Endothelial cell of umbilical vein (primary cell): ENCODE results near the gene BMP8B. TPM values are rescaled to one million over a fixed set of nuclear protein-coding genes. Genes with fewer than 3 reads are reported as not detected.

ENCODE experiments used
- BruUV-seq: library from RNA; stranded (reverse); fragments of 400-500 nt; replicated peaks from 2 replicates; lab custom pipeline; 2021; lab: Mats Ljungman, UMichigan
- CTCF ChIA-PET: fragments of 300-600, 350-600 bp; sonication (Branson Sonifier 250); formaldehyde crosslinking; loops from one replicate; lab custom pipeline; 2021; ENCODE audit warnings: antibody characterized with exemption, inconsistent platforms; lab: Charles Lee
- POLR2A ChIA-PET: fragments of 300-600, 350-600 bp; sonication (Branson Sonifier 250); formaldehyde crosslinking; loops from one replicate; lab custom pipeline; 2021; ENCODE audit warnings: antibody characterized with exemption, inconsistent platforms; lab: Charles Lee
- DNase-seq: peaks from one replicate; pipeline ENCODE4 v3.0.0-alpha.2; 2011; ENCODE audit warnings: low read depth, low spot score
- FAIRE-seq: peaks from 2 replicates; lab custom pipeline; 2011; peaks lifted over from hg19 to GRCh38; lab: Jason Lieb, UNC
- H2AFZ ChIP-seq: 2 replicates; pipeline ENCODE4 v1.6.0; 2012; ENCODE audit warnings: low read depth, low read length, control low read depth, inconsistent platforms
- H3K27ac ChIP-seq: 2 replicates; pipeline ENCODE4 v1.5.1; 2011; ENCODE audit warnings: low read depth, mild to moderate bottlenecking, control low read depth, low read length, moderate library complexity; ENCODE audit not compliant: insufficient read depth
- H3K27me3 ChIP-seq, 2 experiments: 2 replicates each; pipeline versions ENCODE4 v1.6.0 to v1.6.1; 2011; ENCODE audit warnings: low read length in 2 of 2, mixed read lengths in 1 of 2; ENCODE audit not compliant: control insufficient read depth in 2 of 2, insufficient read depth in 2 of 2
- H3K36me3 ChIP-seq, 2 experiments: 2 replicates in 1 of 2; 3 replicates in 1 of 2; pipeline ENCODE4 v1.5.1; 2011; ENCODE audit warnings: low read length in 2 of 2, mild to moderate bottlenecking in 1 of 2, moderate library complexity in 1 of 2; ENCODE audit not compliant: control insufficient read depth in 2 of 2, insufficient read depth in 2 of 2; ENCODE audit errors: extremely low read depth in 1 of 2
- H3K4me1 ChIP-seq: 3 replicates; pipeline ENCODE4 v1.5.1; 2011; ENCODE audit warnings: mild to moderate bottlenecking, low read length; ENCODE audit not compliant: control insufficient read depth, insufficient read depth; ENCODE audit errors: extremely low read depth
- H3K4me2 ChIP-seq: 2 replicates; pipeline ENCODE4 v1.6.1; 2011; ENCODE audit warnings: low read length, control low read depth, mixed read lengths; ENCODE audit not compliant: insufficient read depth
- H3K4me3 ChIP-seq, 3 experiments: fragments of 200-600 bp in 1 of 3; sonication (generic), shearing (Covaris generic) in 1 of 3; replicated peaks in 1 of 3; 2 replicates each; pipeline ENCODE4 v1.5.1; 2011 to 2016; ENCODE audit warnings: control low read depth in 3 of 3, low read length in 3 of 3, mild to moderate bottlenecking in 2 of 3, inconsistent platforms in 1 of 3, low read depth in 1 of 3, moderate library complexity in 1 of 3; ENCODE audit not compliant: insufficient read depth in 1 of 3
- H3K79me2 ChIP-seq: 2 replicates; pipeline ENCODE4 v1.6.0; 2012; ENCODE audit warnings: low read length, inconsistent platforms; ENCODE audit not compliant: control insufficient read depth, insufficient read depth
- H3K9ac ChIP-seq: replicated peaks from 2 replicates; pipeline ENCODE3; 2011; ENCODE audit warnings: low read length, control low read depth; ENCODE audit not compliant: insufficient read depth; ENCODE audit errors: extremely low read depth
- H3K9me1 ChIP-seq: replicated peaks from 3 replicates; pipeline ENCODE4 v1.6.0; 2011; ENCODE audit warnings: mild to moderate bottlenecking, low read length; ENCODE audit not compliant: control insufficient read depth, insufficient read depth; ENCODE audit errors: extremely low read depth
- H3K9me3 ChIP-seq: replicated peaks from 2 replicates; pipeline ENCODE4 v1.5.1; 2012; ENCODE audit warnings: low read length, inconsistent platforms; ENCODE audit not compliant: control insufficient read depth, insufficient read depth
- H4K20me1 ChIP-seq: replicated peaks from 2 replicates; pipeline ENCODE3; 2011; ENCODE audit warnings: mild to moderate bottlenecking, low read length; ENCODE audit not compliant: control insufficient read depth, insufficient read depth; ENCODE audit errors: extremely low read depth
- GATA2 ChIP-seq: IDR thresholded peaks from 2 replicates; pipeline ENCODE4 v1.7.0; 2011; ENCODE audit warnings: low read depth, mild to moderate bottlenecking, moderate library complexity, mixed read lengths, low read length; ENCODE audit not compliant: insufficient read length, insufficient read depth
- JUN ChIP-seq: IDR thresholded peaks from 2 replicates; pipeline ENCODE4 v1.6.1; 2011; ENCODE audit warnings: borderline replicate concordance, low read depth; ENCODE audit not compliant: insufficient read length, insufficient read depth
- POLR2A ChIP-seq: IDR thresholded peaks from 2 replicates; pipeline ENCODE4 v1.6.1; 2012; ENCODE audit warnings: low read depth, mild to moderate bottlenecking, control low read depth, low read length
- POLR2AphosphoS5 ChIP-seq: IDR thresholded peaks from 2 replicates; pipeline ENCODE4 v1.6.1; 2012; ENCODE audit warnings: low read depth, mild to moderate bottlenecking, control low read depth, low read length, moderate library complexity; ENCODE audit not compliant: insufficient read depth
- dilution Hi-C: fragments of 300-500 bp; cut with MboI; formaldehyde crosslinking; loops from one replicate; pipeline ENCODE4 v1.15.0; 2019; ENCODE audit warnings: low sequenced_read_pairs; ENCODE audit not compliant: extremely low pct_ligation_motif_present
- intact Hi-C: fragments of 100-400 bp; cut with micrococcal nuclease; formaldehyde crosslinking; loops from one replicate; pipeline ENCODE4 v1.10.0; 2022
- polyA plus RNA-seq, 4 experiments: library from polyadenylated mRNA; depleted of rRNA in 3 of 4; stranded (reverse) in 3 of 4; unstranded in 1 of 4; fragments of >200 nt; gene quantifications; 2 replicates each; pipeline versions ENCODE4 v1.2.1 to v1.2.3, GENCODE V29; 2011 to 2012; ENCODE audit warnings: missing spikeins in 1 of 4
- total RNA-seq: library from RNA; stranded (reverse); gene quantifications from 2 replicates; pipeline ENCODE4 v1.2.3, GENCODE V29; 2021
- TF ChIP-seq, protein P1 (sequence below), 2 donors: IDR thresholded peaks; 1 replicate in 1 of 2; 2 replicates in 1 of 2; pipeline ENCODE4 v1.5.1; 2011; ENCODE audit warnings: low read length in 2 of 2, mild to moderate bottlenecking in 2 of 2, moderate library complexity in 2 of 2, control low read depth in 1 of 2, inconsistent platforms in 1 of 2, low read depth in 1 of 2; ENCODE audit not compliant: insufficient read depth in 1 of 2; ENCODE audit errors: extremely low read depth in 1 of 2
- TF ChIP-seq, protein P2 (sequence below): IDR thresholded peaks from 2 replicates; pipeline ENCODE4 v1.6.1; 2011; ENCODE audit not compliant: insufficient read depth, insufficient read length

The BMP8B gene
- total and polyA plus RNA-seq, 2 donors (not counting 3 experiments of a cell fraction or from before 2014, with no cell fraction given) = 0.07 TPM; not detected in 1

DNA sequence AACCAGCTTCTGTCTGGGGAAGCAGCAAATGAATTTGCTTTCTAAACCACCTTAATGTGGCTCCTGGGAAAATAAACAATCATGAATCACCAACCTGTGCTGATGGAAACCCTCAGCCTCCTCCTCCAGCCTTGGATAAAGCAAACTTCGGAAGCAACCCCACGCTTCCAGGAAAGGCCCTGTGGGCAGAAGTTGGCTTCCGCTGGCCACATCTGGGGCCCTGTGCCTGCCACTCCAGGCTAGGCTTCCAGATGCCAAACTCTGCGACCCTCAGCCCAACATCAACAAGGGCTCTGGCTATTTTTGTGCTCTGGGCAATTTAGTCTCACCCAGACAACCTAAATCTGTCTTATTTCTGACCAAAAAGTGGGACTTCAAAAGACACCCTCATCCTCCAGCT lies 11.4 kb downstream of the BMP8B start:
- dilution Hi-C loops = no loop called here
- Histone ChIP-seq H3K27me3 (peaks cover 0 to 3% of the 10 kb centered on the region in 2 experiments), H3K9me3 (no peaks in the 10 kb centered on the region), H4K20me1 (no peaks in the 10 kb centered on the region), H3K4me2 (no peak overlapping the region), H3K9me1 (no peaks in the 10 kb centered on the region), H3K27ac (no peak overlapping the region), H3K79me2 (no peaks in the 10 kb centered on the region), H3K4me3 (no peak overlapping the region), H3K4me1 (no peaks in the 10 kb centered on the region), H3K36me3 (no peaks in the 10 kb centered on the region), H3K9ac (no peak overlapping the region), H2AFZ (no peak overlapping the region)
- FAIRE-seq = no peak
- POLR2A ChIA-PET = no interaction called here
- DNase-seq = no peak
- no TSS peak for BruUV-seq
- TF ChIP-seq GATA2 = no peak
- no peak for TF ChIP-seq POLR2A
- no peak for TF ChIP-seq JUN
- TF ChIP-seq, protein P1, sequence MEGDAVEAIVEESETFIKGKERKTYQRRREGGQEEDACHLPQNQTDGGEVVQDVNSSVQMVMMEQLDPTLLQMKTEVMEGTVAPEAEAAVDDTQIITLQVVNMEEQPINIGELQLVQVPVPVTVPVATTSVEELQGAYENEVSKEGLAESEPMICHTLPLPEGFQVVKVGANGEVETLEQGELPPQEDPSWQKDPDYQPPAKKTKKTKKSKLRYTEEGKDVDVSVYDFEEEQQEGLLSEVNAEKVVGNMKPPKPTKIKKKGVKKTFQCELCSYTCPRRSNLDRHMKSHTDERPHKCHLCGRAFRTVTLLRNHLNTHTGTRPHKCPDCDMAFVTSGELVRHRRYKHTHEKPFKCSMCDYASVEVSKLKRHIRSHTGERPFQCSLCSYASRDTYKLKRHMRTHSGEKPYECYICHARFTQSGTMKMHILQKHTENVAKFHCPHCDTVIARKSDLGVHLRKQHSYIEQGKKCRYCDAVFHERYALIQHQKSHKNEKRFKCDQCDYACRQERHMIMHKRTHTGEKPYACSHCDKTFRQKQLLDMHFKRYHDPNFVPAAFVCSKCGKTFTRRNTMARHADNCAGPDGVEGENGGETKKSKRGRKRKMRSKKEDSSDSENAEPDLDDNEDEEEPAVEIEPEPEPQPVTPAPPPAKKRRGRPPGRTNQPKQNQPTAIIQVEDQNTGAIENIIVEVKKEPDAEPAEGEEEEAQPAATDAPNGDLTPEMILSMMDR (IDR thresholded peaks at IDR 0.05; ENCODE audit: extremely low read depth in 1 of 2, insufficient read depth in 1 of 2, low read depth in 1 of 2, low read length in 2 of 2) = no peak
- no peak for TF ChIP-seq POLR2AphosphoS5
- TF ChIP-seq, protein P2, sequence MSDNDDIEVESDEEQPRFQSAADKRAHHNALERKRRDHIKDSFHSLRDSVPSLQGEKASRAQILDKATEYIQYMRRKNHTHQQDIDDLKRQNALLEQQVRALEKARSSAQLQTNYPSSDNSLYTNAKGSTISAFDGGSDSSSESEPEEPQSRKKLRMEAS = no peak
- CTCF ChIA-PET = no interaction called here
- intact Hi-C loops = no loop called here
